Right renal cortex interstitium (tissue), 3 donors: Measurements from ENCODE around the gene RARRES1. TPM values are rescaled to one million over a fixed set of nuclear protein-coding genes. Genes with fewer than 3 reads are reported as not detected.

ENCODE experiments used
- DNase-seq, 3 donors: peaks; one replicate each; pipeline ENCODE4 v3.0.0-alpha.2; 2013; ENCODE audit warnings: low read depth in 3 of 3, low spot score in 2 of 3
- polyA plus RNA-seq, 3 donors: library from polyadenylated mRNA; unstranded; fragments of 120-200 nt; gene quantifications; one replicate each; pipeline ENCODE4 v1.2.1, GENCODE V29; 2013; ENCODE audit not compliant: insufficient read length in 3 of 3

Gene RARRES1
- polyA plus RNA-seq, 3 donors, result 9.7 to 38.8 (median 11.3) TPM

- DNase-seq, result no peak
Measured at GRCh38 chr3:158649791-158650190, 82.5 kb downstream of the RARRES1 start.

Other genes with a start within 250 kb of the RARRES1 start
- gene MLF1, start 161.3 kb downstream of the RARRES1 start, polyA plus RNA-seq, result 10 to 100 TPM; 64.2 to 72.2 (median 66.4) TPM
- gene GFM1, start 87.9 kb downstream of the RARRES1 start, polyA plus RNA-seq, result 10 to 100 TPM; 44.9 to 47.3 (median 46.7) TPM
- 10 to 100 TPM; 28.9 to 38.1 (median 34.4) TPM for gene LXN, start 59.8 kb downstream of the RARRES1 start, polyA plus RNA-seq
- 10 to 100 TPM; 54.7 to 57.5 (median 56.7) TPM for gene MFSD1, start 69.6 kb upstream of the RARRES1 start, polyA plus RNA-seq